ENCODE data around the gene TVP23A. TPM values are rescaled to one million over a fixed set of nuclear protein-coding genes. Genes with fewer than 3 reads are reported as not detected.
"Not testable (repeated sequence)": the region's sequence is repeated elsewhere in the genome, so short reads cannot be mapped to it uniquely, and the experiment has no call there.

The TVP23A gene
- total RNA-seq, 1 donor from 2014 or later, result not detected

GRCh38 chr16:10835281-10835931, 16.8 kb upstream of the TVP23A start:
- no peak for ATAC-seq

GRCh38 chr16:10834766-10835165, 16.2 kb upstream of the TVP23A start:
- ATAC-seq, result no peak

- peak; percentile 19 for ATAC-seq
Observed at GRCh38 chr16:10834130-10834529, 15.5 kb upstream of the TVP23A start.

GRCh38 chr16:10833271-10833670, 14.7 kb upstream of the TVP23A start:
- ATAC-seq, result no peak

GRCh38 chr16:10831894-10832886, 13.6 kb upstream of the TVP23A start:
- ATAC-seq, result no peak

- ATAC-seq, result not testable (repeated sequence)
Observed at GRCh38 chr16:10830240-10830639, 11.6 kb upstream of the TVP23A start.

- not testable (repeated sequence) for ATAC-seq
Observed at GRCh38 chr16:10829390-10830098, 10.9 kb upstream of the TVP23A start.

GRCh38 chr16:10828851-10829366, 10.3 kb upstream of the TVP23A start:
- peak; percentile 78 for ATAC-seq

- ATAC-seq, result peak; percentile 30
Observed at GRCh38 chr16:10827691-10828341, 9.2 kb upstream of the TVP23A start.

GRCh38 chr16:10824111-10824893, 5.7 kb upstream of the TVP23A start:
- no peak for ATAC-seq

- no peak for ATAC-seq
Observed at GRCh38 chr16:10822702-10823101, 4.1 kb upstream of the TVP23A start.

GRCh38 chr16:10820546-10820945, 2.0 kb upstream of the TVP23A start:
- ATAC-seq, result no peak

GRCh38 chr16:10817514-10817913, 1.1 kb downstream of the TVP23A start:
- no peak for ATAC-seq

GRCh38 chr16:10813099-10813455, 5.5 kb downstream of the TVP23A start:
- no peak for ATAC-seq

GRCh38 chr16:10812312-10813098, 6.1 kb downstream of the TVP23A start:
- no peak for ATAC-seq

GRCh38 chr16:10809706-10810105, 8.9 kb downstream of the TVP23A start:
- no peak for ATAC-seq

- no peak for ATAC-seq
Observed at GRCh38 chr16:10808850-10809249, 9.7 kb downstream of the TVP23A start.

- ATAC-seq, result no peak
Observed at GRCh38 chr16:10808218-10808617, 10.4 kb downstream of the TVP23A start.

- no peak for ATAC-seq
Observed at GRCh38 chr16:10806698-10807097, 11.9 kb downstream of the TVP23A start.

GRCh38 chr16:10805334-10805733, 13.3 kb downstream of the TVP23A start:
- no peak for ATAC-seq

- no peak for ATAC-seq
Observed at GRCh38 chr16:10799736-10800135, 18.9 kb downstream of the TVP23A start.
